ENCODE measurements around the gene TIGAR. TPM values are rescaled to one million over a fixed set of nuclear protein-coding genes. Genes with fewer than 3 reads are reported as not detected.

The TIGAR gene
- total and polyA plus RNA-seq, 5 experiments from 2014 or later = 2.1 to 14.0 (median 4.2) TPM

GRCh38 chr12:4393211-4393610, 72.2 kb downstream of the TIGAR start:
- DNase-seq (no peak), ATAC-seq (no peak)
- H3K27me3 Mint-ChIP-seq = peaks cover 13 to 29% (median 18%) of the 10 kb centered on the region in 5 donors
- H3K4me3 Mint-ChIP-seq = no peak overlapping the region
- no peaks in the 10 kb centered on the region for H3K9me3 Mint-ChIP-seq
- POLR2A ChIA-PET = no interaction called here
- no peaks in the 10 kb centered on the region for H3K36me3 Mint-ChIP-seq
- H3K4me1 Mint-ChIP-seq = peaks cover 4 to 14% (median 8%) of the 10 kb centered on the region in 4 donors
- no peak overlapping the region for H3K27ac Mint-ChIP-seq

DNA sequence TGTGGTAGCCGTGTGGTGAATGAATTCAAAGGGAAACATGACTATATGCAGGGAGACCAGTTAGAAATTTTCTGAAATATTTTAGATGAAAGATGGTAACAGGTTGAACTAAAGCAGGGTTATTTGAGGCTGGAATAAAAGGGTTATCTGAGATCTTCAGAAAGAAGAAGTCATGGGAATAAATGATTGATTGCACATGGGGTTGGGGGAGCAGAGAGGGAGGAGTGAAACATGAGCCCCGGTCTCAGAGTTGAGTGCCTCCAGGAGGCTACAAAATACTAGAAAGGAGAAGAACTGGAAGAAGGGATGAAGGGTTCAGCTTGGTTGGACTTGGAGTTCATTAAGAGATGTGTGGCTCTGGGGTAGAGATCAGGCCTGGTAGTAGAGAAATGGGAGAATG, 74.8 kb downstream of the TIGAR start:
- POLR2A ChIA-PET = no interaction called here
- Mint-ChIP-seq H3K36me3 (no peaks in the 10 kb centered on the region), H3K4me3 (no peak overlapping the region), H3K4me1 (peaks cover 4 to 14% (median 8%) of the 10 kb centered on the region in 4 donors), H3K9me3 (no peaks in the 10 kb centered on the region), H3K27ac (no peak overlapping the region), H3K27me3 (peaks cover 16 to 29% (median 19%) of the 10 kb centered on the region in 5 donors)
- ATAC-seq (no peak), DNase-seq (no peak)

DNA sequence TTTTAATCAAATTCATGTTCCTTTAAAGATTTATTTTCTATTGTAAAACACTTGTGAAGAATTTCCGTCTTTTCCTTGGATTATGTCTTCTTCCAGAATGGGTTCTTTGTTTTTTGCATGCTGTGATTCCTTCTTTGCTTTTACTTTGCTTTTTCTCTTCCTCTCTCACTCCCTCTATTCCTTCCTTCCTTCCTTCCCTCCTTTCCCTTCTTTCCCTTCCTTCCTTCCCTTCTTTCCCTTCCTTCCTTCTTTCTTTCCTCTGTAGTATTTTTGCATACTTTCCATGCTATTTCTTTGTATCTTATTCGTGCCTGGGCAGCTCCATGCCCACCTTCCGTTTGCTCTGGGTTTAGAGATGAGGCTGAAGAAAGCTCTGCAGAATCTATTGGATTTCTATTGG, 80.1 kb downstream of the TIGAR start:
- Mint-ChIP-seq H3K27ac (no peak overlapping the region), H3K27me3 (peaks cover 3 to 13% (median 6%) of the 10 kb centered on the region in 5 donors), H3K36me3 (no peaks in the 10 kb centered on the region), H3K9me3 (no peaks in the 10 kb centered on the region), H3K4me3 (no peak overlapping the region), H3K4me1 (no peaks in the 10 kb centered on the region)
- ATAC-seq (no peak), DNase-seq (no peak)
- POLR2A ChIA-PET = no interaction called here

- ATAC-seq = no peak
- H3K4me3 Mint-ChIP-seq = no peak overlapping the region
- no peaks in the 10 kb centered on the region for H3K36me3 Mint-ChIP-seq
- peak overlapping the region in 1 of 10 donors; percentile 43 for H3K27ac Mint-ChIP-seq
- H3K4me1 Mint-ChIP-seq = no peaks in the 10 kb centered on the region
- H3K27me3 Mint-ChIP-seq = peaks cover 0 to 12% (median 5%) of the 10 kb centered on the region in 5 donors
- DNase-seq = no peak
- POLR2A ChIA-PET = no interaction called here
- H3K9me3 Mint-ChIP-seq = no peaks in the 10 kb centered on the region
These were observed 82.0 kb downstream of the TIGAR start for GRCh38 chr12:4402996-4403395.

Other genes starting within 250 kb of the TIGAR start
- 10 to 100 TPM; 89.3 to 93.3 TPM for gene CCND2, start 47.5 kb upstream of the TIGAR start, total RNA-seq
- 10 to 100 TPM; 69.3 to 94.1 (median 84.9) TPM for gene CCND2, start 47.5 kb upstream of the TIGAR start, polyA plus RNA-seq
- gene FGF23, start 58.5 kb downstream of the TIGAR start, total RNA-seq = not detected
- not detected for gene FGF23, start 58.5 kb downstream of the TIGAR start, polyA plus RNA-seq
- not detected for gene FGF6, start 124.6 kb downstream of the TIGAR start, total RNA-seq
- gene FGF6, start 124.6 kb downstream of the TIGAR start, polyA plus RNA-seq = not detected
- 1 to 10 TPM; 1.3 to 1.6 TPM for gene RAD51AP1, start 217.7 kb downstream of the TIGAR start, total RNA-seq
- 1 to 10 TPM in 2 of 3 donors, under 1 TPM in 1; 0.74 to 2.0 (median 1.7) TPM for gene RAD51AP1, start 217.7 kb downstream of the TIGAR start, polyA plus RNA-seq
- gene DYRK4, start 241.0 kb downstream of the TIGAR start, total RNA-seq = 10 to 100 TPM; 20.6 to 22.2 TPM
- 10 to 100 TPM; 28.8 to 42.5 (median 41.7) TPM for gene DYRK4, start 241.0 kb downstream of the TIGAR start, polyA plus RNA-seq

Measured in naive thymus-derived CD8-positive, alpha-beta T cell (primary cell).